Kidney (tissue), 14 donors: ENCODE data around the gene DYNAP. TPM values are rescaled to one million over a fixed set of nuclear protein-coding genes. Genes with fewer than 3 reads are reported as not detected.

Source experiments
- DNase-seq, 5 donors: peaks; one replicate each; pipeline ENCODE4 v3.0.0-alpha.2; 2013 to 2020
- FAIRE-seq: peaks from 2 replicates; lab custom pipeline; 2012; peaks lifted over from hg19 to GRCh38; lab: Jason Lieb, UNC
- H3K27ac ChIP-seq, 2 donors: one replicate each; pipeline ENCODE4 v1.7.0; 2013; ENCODE audit warnings: low read depth in 2 of 2, low read length in 2 of 2, inconsistent platforms in 1 of 2
- H3K27me3 ChIP-seq: one replicate; pipeline ENCODE4 v1.7.1; 2013; ENCODE audit warnings: low read length, inconsistent platforms; ENCODE audit not compliant: control insufficient read depth, insufficient read depth
- H3K36me3 ChIP-seq, 3 donors: one replicate each; pipeline versions ENCODE4 v1.7.0 to v1.7.1; 2013; ENCODE audit warnings: low read length in 3 of 3, control low read depth in 1 of 3, inconsistent platforms in 1 of 3; ENCODE audit not compliant: insufficient read depth in 3 of 3, control insufficient read depth in 2 of 3
- H3K4me1 ChIP-seq, 3 donors: one replicate each; pipeline versions ENCODE4 v1.7.0 to v1.7.1; 2013; ENCODE audit warnings: low read length in 3 of 3, inconsistent platforms in 1 of 3, low read depth in 1 of 3; ENCODE audit not compliant: control insufficient read depth in 2 of 3, insufficient read depth in 2 of 3
- H3K4me3 ChIP-seq, 3 donors: one replicate each; pipeline versions ENCODE4 v1.7.0 to v1.8.1; 2013; ENCODE audit warnings: low read length in 3 of 3, control low read depth in 1 of 3, inconsistent platforms in 1 of 3
- H3K9ac ChIP-seq, 3 donors: one replicate each; pipeline versions ENCODE4 v1.7.0 to v1.7.1; 2013; ENCODE audit warnings: low read length in 3 of 3, control low read depth in 1 of 3, inconsistent platforms in 1 of 3
- H3K9me3 ChIP-seq, 3 donors: one replicate each; pipeline versions ENCODE4 v1.7.0 to v1.7.1; 2013; ENCODE audit warnings: low read length in 3 of 3, control low read depth in 1 of 3, inconsistent platforms in 1 of 3; ENCODE audit not compliant: control insufficient read depth in 2 of 3, insufficient read depth in 1 of 3
- intact Hi-C: fragments of 100-400 bp; cut with DNase I; formaldehyde crosslinking; loops from one replicate; pipeline ENCODE4 v1.11.1; 2022
- polyA plus RNA-seq: library from polyadenylated mRNA; stranded (reverse); fragments of 350-450 nt; fragmentation: Illumina TruSeq; extraction: RNeasy Lipid Tissue Mini Kit (QIAGEN cat#74804); gene quantifications from one replicate; pipeline ENCODE4 v1.2.3, GENCODE V29; 2014; ENCODE audit warnings: low read depth, low replicate concordance; ENCODE audit not compliant: insufficient read depth
- total RNA-seq: library from RNA; stranded (reverse); fragmentation: NEBNext Ultra II Directional; extraction: Animal tissue kit (Norgen Biotek cat#: 25700); gene quantifications from one replicate; pipeline ENCODE4 v1.2.1, GENCODE V29; 2021
- TF ChIP-seq, protein P1 (sequence below): IDR thresholded peaks from 3 replicates; pipeline ENCODE4 v1.5.1; 2012; ENCODE audit warnings: mild to moderate bottlenecking, moderate library complexity, borderline replicate concordance; ENCODE audit not compliant: insufficient read depth; ENCODE audit errors: extremely low read depth
- donor health status: control.
- donor health status: control.
- donor health status: control.
- donor health status: control.
- donor health status: control.
- donor health status: DM: yes; HTN: yes; CAD: no.
- donor health status: Normal renal cell carcinoma (clear cell type).

Gene DYNAP
- total and polyA plus RNA-seq, 2 donors from 2014 or later: not detected

DNA sequence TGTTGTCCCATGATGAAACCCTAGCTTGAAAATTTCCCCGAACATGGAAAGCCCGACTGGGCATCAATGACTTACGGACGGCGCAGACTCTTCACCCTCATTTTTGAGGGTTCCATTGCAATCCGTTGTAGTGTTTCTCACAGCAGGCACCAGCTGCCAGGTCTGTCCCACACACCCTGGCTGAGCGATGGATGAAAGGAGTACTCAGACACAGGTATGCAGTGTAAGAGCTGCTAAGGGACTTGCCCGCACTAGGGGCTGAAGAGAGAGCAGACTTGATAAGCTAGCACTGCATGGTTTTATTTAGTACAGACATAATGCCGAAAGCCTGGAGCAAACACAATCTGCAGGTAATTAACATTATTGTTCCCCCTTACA, 15.8 kb downstream of the DYNAP start:
- no peaks in the 10 kb centered on the region for H3K36me3 ChIP-seq
- no peaks in the 10 kb centered on the region for H3K27me3 ChIP-seq
- no peaks in the 10 kb centered on the region for H3K9me3 ChIP-seq
- TF ChIP-seq, protein P1, sequence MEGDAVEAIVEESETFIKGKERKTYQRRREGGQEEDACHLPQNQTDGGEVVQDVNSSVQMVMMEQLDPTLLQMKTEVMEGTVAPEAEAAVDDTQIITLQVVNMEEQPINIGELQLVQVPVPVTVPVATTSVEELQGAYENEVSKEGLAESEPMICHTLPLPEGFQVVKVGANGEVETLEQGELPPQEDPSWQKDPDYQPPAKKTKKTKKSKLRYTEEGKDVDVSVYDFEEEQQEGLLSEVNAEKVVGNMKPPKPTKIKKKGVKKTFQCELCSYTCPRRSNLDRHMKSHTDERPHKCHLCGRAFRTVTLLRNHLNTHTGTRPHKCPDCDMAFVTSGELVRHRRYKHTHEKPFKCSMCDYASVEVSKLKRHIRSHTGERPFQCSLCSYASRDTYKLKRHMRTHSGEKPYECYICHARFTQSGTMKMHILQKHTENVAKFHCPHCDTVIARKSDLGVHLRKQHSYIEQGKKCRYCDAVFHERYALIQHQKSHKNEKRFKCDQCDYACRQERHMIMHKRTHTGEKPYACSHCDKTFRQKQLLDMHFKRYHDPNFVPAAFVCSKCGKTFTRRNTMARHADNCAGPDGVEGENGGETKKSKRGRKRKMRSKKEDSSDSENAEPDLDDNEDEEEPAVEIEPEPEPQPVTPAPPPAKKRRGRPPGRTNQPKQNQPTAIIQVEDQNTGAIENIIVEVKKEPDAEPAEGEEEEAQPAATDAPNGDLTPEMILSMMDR: no peak
- peak overlapping the region in 1 of 3 donors; percentile 10 for H3K9ac ChIP-seq
- FAIRE-seq (no peak), DNase-seq (no peak)
- intact Hi-C loops: no loop called here
- H3K27ac ChIP-seq: peak overlapping the region; percentile 48
- H3K4me1 ChIP-seq: no peaks in the 10 kb centered on the region
- H3K4me3 ChIP-seq: peak overlapping the region in 2 of 3 donors; percentile 51 to 57

DNA sequence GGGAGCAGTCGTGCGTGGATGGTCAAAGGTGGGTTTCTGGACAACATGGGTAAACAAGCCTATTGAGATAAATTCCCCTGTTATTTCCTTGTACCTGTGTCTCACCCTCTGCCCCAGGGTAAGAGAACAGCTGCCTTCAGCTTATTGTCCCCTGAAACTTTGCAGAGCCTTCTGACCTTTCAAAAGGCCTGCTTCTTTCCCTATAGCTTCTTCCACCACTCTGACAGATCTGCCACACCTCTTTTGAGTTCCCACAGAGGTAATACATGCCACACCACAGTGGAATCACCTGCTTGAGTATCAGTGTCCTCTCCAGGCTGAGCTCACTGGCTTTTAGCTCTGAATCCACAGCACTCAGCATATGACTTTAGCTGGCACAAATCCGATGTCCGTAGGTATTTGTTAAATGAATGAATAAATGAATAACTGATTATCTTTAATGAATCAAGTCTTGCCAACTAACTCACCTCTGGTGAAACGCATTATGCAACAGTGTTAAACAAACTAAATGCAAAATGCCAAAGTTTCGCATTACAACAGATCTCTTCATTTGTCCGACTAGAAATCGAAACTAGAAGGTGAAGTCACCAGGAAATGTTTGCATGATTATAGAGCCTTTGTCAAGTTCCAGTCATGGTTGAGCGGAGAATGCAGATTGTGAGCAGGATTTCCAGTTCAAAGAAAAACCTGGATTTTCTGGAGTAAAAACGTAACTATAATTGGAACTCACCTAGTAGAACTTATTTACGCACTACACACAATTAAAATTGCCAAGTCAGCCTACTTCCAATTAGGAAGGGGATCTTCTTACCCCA, 16.4 kb downstream of the DYNAP start:
- FAIRE-seq: peak; percentile 96
- Histone ChIP-seq H3K9ac (peak overlapping the region in 2 of 3 donors; percentile 10 to 13), H3K4me3 (peak overlapping the region; percentile 51 to 57 (median 52))

DNA sequence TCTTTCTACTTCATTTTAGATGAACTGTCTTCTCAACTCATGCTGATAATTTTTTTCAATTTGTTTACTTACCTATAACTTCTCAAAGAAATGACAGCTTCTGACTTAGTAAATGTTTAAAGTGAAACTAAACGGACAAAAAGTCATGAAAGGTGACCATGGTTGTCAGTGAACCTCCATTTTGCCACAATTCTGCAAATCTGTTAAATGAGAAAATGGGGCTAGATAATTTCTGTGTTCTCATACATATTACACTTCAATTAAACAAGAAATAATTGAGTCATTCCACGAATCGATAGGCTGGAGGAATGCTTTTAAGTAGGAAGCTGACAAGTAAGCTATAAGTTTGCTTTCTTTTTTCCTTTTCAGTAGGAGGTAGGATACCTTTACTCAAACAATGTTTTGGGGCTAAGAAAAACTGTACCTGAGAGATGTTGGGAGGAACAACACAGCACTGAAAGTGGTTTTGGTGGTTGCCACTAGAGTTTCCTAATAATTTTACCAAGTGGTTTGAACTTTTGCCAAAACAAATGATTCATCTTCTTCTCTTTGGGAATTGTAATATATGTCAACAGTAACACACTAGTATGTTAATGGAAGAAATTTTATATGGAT, 17.1 kb downstream of the DYNAP start:
- TF ChIP-seq, protein P1: no peak
- Histone ChIP-seq H3K9ac (peak overlapping the region in 2 of 3 donors; percentile 10 to 13), H3K4me3 (peak overlapping the region; percentile 51 to 57 (median 52)), H3K4me1 (no peaks in the 10 kb centered on the region), H3K27me3 (no peaks in the 10 kb centered on the region), H3K36me3 (no peaks in the 10 kb centered on the region), H3K27ac (peak overlapping the region; percentile 48), H3K9me3 (no peaks in the 10 kb centered on the region)
- intact Hi-C loops: no loop called here
- no peak for FAIRE-seq
- peak in 1 of 5 donors; percentile 15 for DNase-seq

More for the DNA sequence above, 16.4 kb downstream of the DYNAP start:
- intact Hi-C loops: no loop called here
- Histone ChIP-seq H3K4me1 (no peaks in the 10 kb centered on the region), H3K36me3 (no peaks in the 10 kb centered on the region), H3K27ac (peak overlapping the region; percentile 48), H3K9me3 (no peaks in the 10 kb centered on the region), H3K27me3 (no peaks in the 10 kb centered on the region)
- peak in 4 of 5 donors; percentile 26 to 84 (median 58) for DNase-seq
- TF ChIP-seq, protein P1: no peak
